RWPE2 (cell line): ENCODE measurements around the gene AMD1.

Experiments
- ATAC-seq: fragments of 200-7000 bp; cut with Tn5 transposase; 3 replicates; pipeline ENCODE4 v1.9.1; 2021; ENCODE audit warnings: low read depth
- DNase-seq: peaks from one replicate; pipeline ENCODE4 v3.0.0-alpha.2; 2020; ENCODE audit warnings: low spot score
- H3K27ac ChIP-seq: fragments of 450-650 bp; 2 replicates; pipeline ENCODE4 v1.5.1; 2017; ENCODE audit warnings: mild to moderate bottlenecking; ENCODE audit not compliant: poor library complexity, severe bottlenecking
- H3K27me3 ChIP-seq: fragments of 250-450 bp; sonication (Bioruptor Pico); 2 replicates; pipeline ENCODE4 v1.5.1; 2021; ENCODE audit warnings: mild to moderate bottlenecking, moderate library complexity; ENCODE audit not compliant: insufficient read depth, poor library complexity, severe bottlenecking
- H3K36me3 ChIP-seq: fragments of 250-450 bp; sonication (Bioruptor Pico); 2 replicates; pipeline ENCODE4 v1.5.1; 2020; ENCODE audit warnings: low read depth, mild to moderate bottlenecking, moderate library complexity
- H3K4me1 ChIP-seq: fragments of 250-450 bp; sonication (Bioruptor Pico); 2 replicates; pipeline ENCODE4 v1.5.1; 2021; ENCODE audit warnings: mild to moderate bottlenecking, moderate library complexity; ENCODE audit not compliant: insufficient read depth, poor library complexity, severe bottlenecking
- H3K4me3 ChIP-seq: fragments of 250-450 bp; sonication (Bioruptor Pico); 2 replicates; pipeline ENCODE4 v1.5.1; 2021; ENCODE audit warnings: mild to moderate bottlenecking, moderate library complexity; ENCODE audit not compliant: severe bottlenecking
- H3K9me3 ChIP-seq: fragments of 250-450 bp; sonication (Bioruptor Pico); 2 replicates; pipeline ENCODE4 v1.5.1; 2021; ENCODE audit warnings: mild to moderate bottlenecking, moderate library complexity; ENCODE audit not compliant: severe bottlenecking
- CTCF ChIP-seq: fragments of 450-650 bp; IDR thresholded peaks from one replicate; pipeline ENCODE4 v1.5.1; 2017; ENCODE audit warnings: mild to moderate bottlenecking, moderate library complexity; ENCODE audit not compliant: poor library complexity, severe bottlenecking

AMD1 gene

DNA sequence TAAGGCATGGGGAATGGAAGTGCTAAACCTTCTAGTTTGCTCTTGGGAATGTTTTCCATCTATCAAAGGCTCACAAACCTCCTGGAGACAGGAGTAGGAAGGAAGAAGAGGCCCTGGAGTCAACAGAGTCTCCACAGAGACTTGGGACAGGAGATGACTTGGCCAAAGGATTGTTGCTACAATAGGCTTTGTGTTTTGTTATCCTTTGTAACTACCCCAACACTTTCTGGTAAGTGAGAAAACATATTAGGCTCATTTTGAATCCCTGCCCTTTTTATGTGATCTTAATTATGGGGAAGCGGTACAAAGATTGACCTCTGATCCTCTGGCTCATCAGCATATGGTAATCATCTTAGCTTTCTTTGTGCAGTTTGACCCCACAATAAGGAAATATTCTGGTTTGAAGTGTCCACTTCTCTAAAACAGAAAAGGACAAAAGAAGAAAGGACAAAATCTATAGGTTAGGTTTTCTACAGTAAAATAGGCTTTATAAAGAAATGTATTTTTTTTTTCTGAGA lies 59.9 kb downstream of the AMD1 start:
- no peak for TF ChIP-seq CTCF
- Histone ChIP-seq H3K4me1 (no peaks in the 10 kb centered on the region), H3K9me3 (no peaks in the 10 kb centered on the region), H3K4me3 (no peak overlapping the region), H3K27ac (no peak overlapping the region), H3K27me3 (no peaks in the 10 kb centered on the region), H3K36me3 (no peaks in the 10 kb centered on the region)
- ATAC-seq (no peak), DNase-seq (no peak)

GRCh38 chr6:110935171-110935570 lies 60.6 kb downstream of the AMD1 start:
- H3K36me3 ChIP-seq: no peaks in the 10 kb centered on the region
- no peak for TF ChIP-seq CTCF
- H3K4me3 ChIP-seq: no peak overlapping the region
- DNase-seq (no peak), ATAC-seq (no peak)
- H3K27ac ChIP-seq: no peak overlapping the region
- H3K27me3 ChIP-seq: no peaks in the 10 kb centered on the region
- H3K4me1 ChIP-seq: no peaks in the 10 kb centered on the region
- no peaks in the 10 kb centered on the region for H3K9me3 ChIP-seq

DNA sequence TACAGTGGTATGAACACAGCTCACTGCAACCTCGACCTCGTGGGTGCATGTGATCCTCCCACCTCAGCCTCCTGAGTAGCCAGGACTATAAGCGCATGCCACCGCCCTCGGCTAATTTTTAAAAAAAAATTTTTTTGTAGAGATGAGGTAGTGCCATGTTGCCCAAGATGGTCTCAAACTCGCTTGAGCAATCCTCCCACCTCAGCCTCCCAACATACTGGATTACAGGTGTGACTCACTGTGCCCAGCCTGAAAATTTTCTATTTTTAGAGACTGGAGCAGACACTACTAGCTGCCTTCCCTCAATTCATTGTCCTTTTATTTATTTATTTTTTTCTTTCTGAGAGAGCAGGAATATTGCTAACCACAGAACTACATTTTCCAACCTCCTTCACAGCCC lies 63.6 kb downstream of the AMD1 start:
- no peak for DNase-seq
- Histone ChIP-seq H3K4me1 (no peaks in the 10 kb centered on the region), H3K4me3 (no peak overlapping the region), H3K27me3 (no peaks in the 10 kb centered on the region), H3K9me3 (no peaks in the 10 kb centered on the region), H3K27ac (no peak overlapping the region), H3K36me3 (no peaks in the 10 kb centered on the region)
- TF ChIP-seq CTCF: no peak
- ATAC-seq: peak; percentile 61

DNA sequence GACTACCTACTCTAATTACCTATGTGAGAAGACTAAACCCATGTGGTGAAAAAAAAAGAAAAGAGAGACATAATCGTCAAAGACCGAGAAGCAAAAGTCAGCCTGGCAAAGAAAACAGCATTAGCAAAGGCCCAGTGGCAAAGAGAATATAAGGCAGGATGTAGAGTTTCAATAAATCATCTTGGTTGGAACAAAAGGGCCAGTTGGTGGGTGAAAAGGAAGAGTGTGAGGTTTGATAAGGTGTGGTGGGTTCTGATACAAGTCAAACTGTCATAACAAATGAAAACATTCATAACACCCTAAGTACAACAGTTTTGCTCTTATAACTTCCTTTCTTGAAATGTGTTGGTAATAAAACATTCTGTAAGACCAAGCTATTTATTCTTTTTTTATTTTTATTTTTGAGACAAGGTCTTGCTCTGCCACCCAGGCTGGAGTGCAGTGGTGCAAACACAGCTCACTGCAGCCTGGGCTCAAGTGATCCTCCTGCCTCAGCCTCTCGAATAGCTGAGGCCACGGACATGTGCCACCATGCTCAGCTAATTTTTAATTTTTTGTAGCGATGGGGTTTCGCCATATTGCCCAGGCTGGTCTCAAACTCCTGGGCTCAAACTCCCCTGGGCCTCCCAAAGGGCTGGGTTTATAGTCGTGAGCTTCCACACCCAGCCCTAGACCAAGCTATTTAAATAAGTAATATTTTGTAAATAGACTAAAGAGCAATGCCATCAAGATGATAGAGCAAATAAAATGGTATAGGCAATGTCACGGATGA lies 65.0 kb downstream of the AMD1 start:
- peaks cover 4% of the 10 kb centered on the region for H3K4me1 ChIP-seq
- DNase-seq (no peak), ATAC-seq (no peak)
- H3K4me3 ChIP-seq: no peak overlapping the region
- no peak overlapping the region for H3K27ac ChIP-seq
- no peaks in the 10 kb centered on the region for H3K36me3 ChIP-seq
- no peaks in the 10 kb centered on the region for H3K9me3 ChIP-seq
- TF ChIP-seq CTCF: no peak
- H3K27me3 ChIP-seq: no peaks in the 10 kb centered on the region

- Histone ChIP-seq H3K4me1 (peaks cover 10% of the 10 kb centered on the region), H3K4me3 (no peak overlapping the region), H3K36me3 (no peaks in the 10 kb centered on the region), H3K27me3 (no peaks in the 10 kb centered on the region), H3K9me3 (no peaks in the 10 kb centered on the region), H3K27ac (peak overlapping the region; percentile 73)
- no peak for DNase-seq
- TF ChIP-seq CTCF: no peak
- ATAC-seq: peak; percentile 100
Measured at GRCh38 chr6:110944681-110945151, 70.1 kb downstream of the AMD1 start.
